ENCODE data around the gene ELMO3.

Gene ELMO3

DNA sequence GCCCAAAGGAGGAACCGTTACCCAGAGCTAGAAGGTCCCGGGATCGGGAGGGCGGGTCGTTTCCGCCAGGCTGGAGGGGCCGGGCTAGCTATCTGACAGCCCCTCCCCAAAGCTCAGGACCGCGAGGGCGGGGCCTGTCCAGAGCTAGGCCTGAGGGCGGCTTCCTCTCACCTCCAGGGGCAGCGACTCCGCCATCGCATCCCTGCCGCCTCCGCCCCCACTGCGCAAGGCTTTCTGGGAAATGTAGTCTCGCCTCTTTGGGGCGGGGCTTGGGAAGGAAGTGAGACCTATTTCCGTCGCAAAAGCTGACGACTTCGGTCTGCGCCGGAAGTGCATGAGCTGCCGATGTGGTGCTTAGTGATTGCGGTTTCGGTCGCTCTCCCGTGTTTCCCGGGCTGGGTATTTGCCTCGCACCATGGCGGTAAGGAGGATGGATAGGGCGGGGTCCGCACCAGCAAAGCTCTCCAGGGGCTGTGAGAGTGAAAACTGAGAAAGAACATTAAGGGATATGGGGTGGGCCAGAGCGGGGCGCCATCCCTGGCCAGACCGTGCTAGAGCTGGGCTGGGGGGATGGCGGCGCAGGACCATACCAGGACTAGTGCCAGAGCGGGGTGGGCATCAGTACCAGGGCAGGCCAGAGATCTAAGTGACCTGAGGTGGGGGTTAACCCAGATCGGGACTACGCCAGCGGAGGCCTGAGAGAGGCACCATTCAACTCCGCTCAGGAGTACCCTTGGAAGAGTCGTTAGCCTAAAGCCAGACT lies 28.1 kb downstream of the ELMO3 start, which contains the start of gene TMEM208:
Gene TMEM208 (plus strand): TSS at position 327 of the 763 bp plus-strand sequence. CDS start 89 bp downstream, at position 416.
- H3K4me1 Mint-ChIP-seq = peaks cover 33% of the 10 kb centered on the region
- H3K9me3 Mint-ChIP-seq = no peaks in the 10 kb centered on the region
- H3K27me3 Mint-ChIP-seq = peaks cover 3% of the 10 kb centered on the region
- peak within 1 kb of the TSS; percentile 100 for H3K27ac Mint-ChIP-seq
- H3K36me3 Mint-ChIP-seq (ENCODE audit: low read depth) = peaks cover 33% of the 10 kb centered on the region
- DNase-seq (peak; percentile 99), ATAC-seq (peak; percentile 92)
- H3K4me3 Mint-ChIP-seq = peak within 1 kb of the TSS; percentile 100

DNA sequence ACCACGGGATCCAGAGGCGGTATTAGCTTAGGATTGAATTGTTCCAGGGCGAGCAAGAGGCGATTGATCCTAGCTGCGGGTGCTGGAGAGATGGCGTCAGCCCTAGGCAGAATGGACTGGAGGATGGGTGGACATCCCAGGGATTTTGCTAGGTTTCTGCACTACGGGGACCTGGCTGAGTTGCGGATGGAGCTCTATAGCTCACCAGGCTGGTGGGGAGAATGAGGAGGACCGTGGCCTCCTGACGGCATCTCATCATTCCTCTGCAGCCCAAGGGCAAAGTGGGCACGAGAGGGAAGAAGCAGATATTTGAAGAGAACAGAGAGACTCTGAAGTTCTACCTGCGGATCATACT lies 28.6 kb downstream of the ELMO3 start:
- Mint-ChIP-seq H3K27ac (peak overlapping the region; percentile 100), H3K4me3 (peak overlapping the region; percentile 100), H3K36me3 (ENCODE audit: low read depth) (peaks cover 36% of the 10 kb centered on the region), H3K27me3 (peaks cover 3% of the 10 kb centered on the region), H3K9me3 (no peaks in the 10 kb centered on the region), H3K4me1 (peaks cover 33% of the 10 kb centered on the region)
- ATAC-seq = no peak
- no peak for DNase-seq

DNA sequence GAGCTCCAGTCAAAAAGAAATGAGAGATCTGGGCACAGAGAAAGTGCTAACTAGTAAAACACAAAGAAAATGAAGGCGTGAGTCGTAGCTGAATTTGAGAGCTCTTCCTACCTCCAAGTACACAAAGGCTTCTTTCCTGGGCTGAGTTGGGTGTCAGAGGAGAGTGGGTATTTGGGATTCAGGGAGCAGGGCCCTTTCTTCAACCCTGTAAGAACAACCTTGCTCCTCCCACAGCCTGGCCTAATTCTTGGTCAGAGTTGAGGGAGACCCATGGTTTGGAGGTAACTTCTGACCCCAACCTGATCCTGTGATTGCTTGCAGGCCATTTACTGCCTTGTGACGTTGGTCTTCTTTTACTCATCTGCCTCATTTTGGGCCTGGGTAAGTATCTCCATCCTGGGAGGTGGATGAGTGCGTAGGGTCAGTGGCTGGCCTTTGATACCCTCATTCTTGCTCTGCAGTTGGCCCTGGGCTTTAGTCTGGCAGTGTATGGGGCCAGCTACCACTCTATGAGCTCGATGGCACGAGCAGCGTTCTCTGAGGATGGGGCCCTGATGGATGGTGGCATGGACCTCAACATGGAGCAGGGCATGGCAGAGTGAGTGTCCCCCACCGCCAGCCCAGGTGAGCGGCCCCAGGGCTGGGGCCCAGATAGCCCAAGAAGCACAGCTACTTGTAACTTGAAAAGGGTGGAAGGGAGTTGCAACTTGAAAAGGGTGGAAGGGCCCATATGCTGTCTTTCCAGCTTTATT lies 29.3 kb downstream of the ELMO3 start:
- H3K4me3 Mint-ChIP-seq = peak overlapping the region; percentile 100
- peaks cover 39% of the 10 kb centered on the region for H3K36me3 Mint-ChIP-seq (ENCODE audit: low read depth)
- H3K27ac Mint-ChIP-seq = peak overlapping the region; percentile 100
- H3K4me1 Mint-ChIP-seq = peaks cover 33% of the 10 kb centered on the region
- ATAC-seq (no peak), DNase-seq (no peak)
- H3K9me3 Mint-ChIP-seq = no peaks in the 10 kb centered on the region
- peaks cover 3% of the 10 kb centered on the region for H3K27me3 Mint-ChIP-seq

DNA sequence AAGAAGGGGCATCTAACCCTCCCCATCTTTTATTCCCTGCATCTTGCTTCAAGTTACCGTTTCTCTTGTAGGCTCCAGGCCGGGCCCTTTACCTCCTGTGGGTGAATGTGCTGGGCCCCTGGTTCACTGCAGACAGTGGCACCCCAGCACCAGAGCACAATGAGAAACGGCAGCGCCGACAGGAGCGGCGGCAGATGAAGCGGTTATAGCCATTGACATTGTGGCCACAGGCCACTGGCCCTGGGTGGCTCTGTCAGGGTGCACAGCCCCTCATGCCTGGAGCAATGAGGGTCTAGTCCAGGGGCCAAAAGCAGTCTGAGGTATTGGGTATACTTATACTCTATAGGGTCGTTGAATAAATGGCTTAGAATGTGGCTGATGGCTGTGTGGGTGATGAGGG lies 30.0 kb downstream of the ELMO3 start:
- DNase-seq (no peak), ATAC-seq (no peak)
- H3K4me1 Mint-ChIP-seq = peaks cover 33% of the 10 kb centered on the region
- no peaks in the 10 kb centered on the region for H3K9me3 Mint-ChIP-seq
- peaks cover 43% of the 10 kb centered on the region for H3K36me3 Mint-ChIP-seq (ENCODE audit: low read depth)
- H3K27me3 Mint-ChIP-seq = peaks cover 3% of the 10 kb centered on the region
- peak overlapping the region; percentile 100 for H3K4me3 Mint-ChIP-seq
- no peak overlapping the region for H3K27ac Mint-ChIP-seq

DNA sequence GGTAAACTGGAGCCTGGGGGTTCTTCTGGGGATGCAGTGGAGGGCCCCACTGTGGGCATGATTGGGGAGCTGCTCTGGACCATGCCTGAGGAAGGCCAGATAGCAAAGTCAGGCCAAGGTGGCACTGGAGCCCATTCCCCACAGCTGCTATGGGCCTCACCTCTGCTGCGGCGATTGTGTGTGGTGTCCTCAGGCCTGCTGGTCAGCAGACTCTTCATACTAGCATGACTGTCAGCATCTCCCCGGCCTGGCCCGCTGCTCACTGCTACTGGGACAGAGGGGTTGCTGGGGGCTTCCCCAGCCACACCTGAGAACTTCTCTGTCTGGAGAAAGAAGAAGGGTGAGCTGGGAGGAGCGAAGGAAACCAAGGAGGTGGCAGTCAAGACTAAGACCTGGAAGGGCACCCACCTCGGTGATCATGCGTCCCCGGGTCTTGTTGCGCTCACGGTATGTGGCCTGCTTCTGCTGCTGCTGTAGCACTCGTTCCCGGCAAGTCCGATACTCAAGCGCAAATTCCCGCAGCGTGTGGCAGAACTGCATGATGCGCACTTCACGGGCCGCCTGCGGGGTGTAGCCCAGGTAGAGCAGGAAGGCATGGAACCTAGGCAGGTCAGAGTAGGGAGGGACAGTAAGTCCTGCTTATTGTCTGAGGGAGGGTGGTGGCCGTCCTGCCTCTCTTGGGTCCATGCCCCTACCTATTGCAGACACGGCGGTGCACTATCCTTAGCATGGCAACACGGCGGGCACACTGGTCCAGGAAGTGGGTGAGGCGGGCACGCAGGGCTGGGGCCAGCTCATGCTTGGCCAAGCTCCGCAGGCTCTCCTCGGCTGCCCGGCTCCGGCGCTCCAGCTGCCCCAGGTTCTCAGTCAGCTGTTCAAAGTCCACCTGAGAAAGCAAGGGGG lies 31.2 kb downstream of the ELMO3 start:
- DNase-seq (no peak), ATAC-seq (no peak)
- peaks cover 30% of the 10 kb centered on the region for H3K4me1 Mint-ChIP-seq
- H3K9me3 Mint-ChIP-seq = no peaks in the 10 kb centered on the region
- peaks cover 47% of the 10 kb centered on the region for H3K36me3 Mint-ChIP-seq (ENCODE audit: low read depth)
- H3K27me3 Mint-ChIP-seq = peaks cover 3% of the 10 kb centered on the region
- peak overlapping the region; percentile 6 for H3K4me3 Mint-ChIP-seq
- no peak overlapping the region for H3K27ac Mint-ChIP-seq

DNA sequence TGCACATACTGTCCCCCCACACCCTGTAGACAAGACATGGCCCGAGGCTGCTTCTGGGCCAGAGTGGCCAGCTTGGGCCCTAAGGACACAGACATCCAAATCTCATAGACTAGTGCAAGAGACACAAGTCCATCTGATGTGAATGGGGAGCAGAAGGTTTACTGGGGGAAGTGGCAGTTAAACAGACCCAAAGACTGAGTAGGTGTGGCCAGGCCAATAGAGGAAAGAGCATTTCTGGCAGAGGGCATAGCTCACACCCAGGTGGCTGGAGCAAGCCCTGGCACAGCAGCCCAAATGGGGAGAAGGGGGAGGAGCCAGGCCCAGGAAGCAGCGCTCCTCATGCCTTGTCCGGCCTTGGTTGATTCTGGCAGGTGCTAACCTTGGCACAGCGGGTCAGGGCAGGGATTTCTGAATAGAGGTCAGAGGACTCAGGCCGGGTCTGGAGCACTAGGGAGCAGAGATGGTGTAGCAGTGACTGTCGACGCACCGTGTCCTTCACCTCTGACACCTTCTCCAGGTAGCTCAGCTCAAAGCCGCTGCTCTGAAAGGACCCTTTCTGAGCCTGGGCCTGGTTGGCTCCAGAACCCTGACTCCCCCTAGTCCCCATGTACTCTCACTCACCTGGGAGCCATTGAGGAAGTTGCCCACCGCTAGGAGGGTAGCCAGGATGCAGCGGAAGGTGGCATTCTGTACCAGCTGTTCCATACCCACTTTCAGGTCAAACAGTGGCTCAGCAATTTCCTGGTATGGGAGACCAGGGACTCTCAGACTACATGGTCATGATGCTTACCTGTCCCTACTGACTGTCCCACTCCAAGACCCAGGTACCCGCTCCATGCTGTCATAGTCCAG lies 32.1 kb downstream of the ELMO3 start:
- Mint-ChIP-seq H3K9me3 (no peaks in the 10 kb centered on the region), H3K27me3 (peaks cover 3% of the 10 kb centered on the region), H3K36me3 (ENCODE audit: low read depth) (peaks cover 49% of the 10 kb centered on the region), H3K27ac (peak overlapping the region; percentile 29), H3K4me1 (peaks cover 23% of the 10 kb centered on the region), H3K4me3 (no peak overlapping the region)
- no peak for DNase-seq
- no peak for ATAC-seq

DNA sequence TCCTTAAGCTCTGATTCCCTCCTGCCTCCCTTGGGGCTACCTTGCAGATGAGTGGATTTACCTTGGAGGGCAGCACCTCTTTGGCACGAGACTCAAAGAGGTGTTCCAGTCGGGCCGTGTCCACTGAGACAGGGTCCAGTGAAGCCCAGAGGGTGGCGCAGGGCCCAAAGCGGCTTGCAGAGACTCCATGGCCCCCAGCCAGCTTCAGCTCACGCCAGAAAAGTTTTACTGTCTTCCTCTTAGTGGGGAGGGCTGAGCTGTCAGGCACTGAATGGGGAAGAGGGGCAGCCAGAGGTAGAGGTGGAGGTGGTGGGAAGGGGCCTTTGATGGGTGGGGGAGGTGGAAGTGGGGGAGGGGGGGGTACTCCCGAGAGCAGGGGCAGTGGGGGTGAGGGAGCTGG lies 34.7 kb downstream of the ELMO3 start:
- ATAC-seq (no peak), DNase-seq (no peak)
- Mint-ChIP-seq H3K27me3 (no peaks in the 10 kb centered on the region), H3K27ac (no peak overlapping the region), H3K9me3 (no peaks in the 10 kb centered on the region), H3K36me3 (ENCODE audit: low read depth) (peaks cover 62% of the 10 kb centered on the region), H3K4me3 (no peak overlapping the region), H3K4me1 (peaks cover 5% of the 10 kb centered on the region)

DNA sequence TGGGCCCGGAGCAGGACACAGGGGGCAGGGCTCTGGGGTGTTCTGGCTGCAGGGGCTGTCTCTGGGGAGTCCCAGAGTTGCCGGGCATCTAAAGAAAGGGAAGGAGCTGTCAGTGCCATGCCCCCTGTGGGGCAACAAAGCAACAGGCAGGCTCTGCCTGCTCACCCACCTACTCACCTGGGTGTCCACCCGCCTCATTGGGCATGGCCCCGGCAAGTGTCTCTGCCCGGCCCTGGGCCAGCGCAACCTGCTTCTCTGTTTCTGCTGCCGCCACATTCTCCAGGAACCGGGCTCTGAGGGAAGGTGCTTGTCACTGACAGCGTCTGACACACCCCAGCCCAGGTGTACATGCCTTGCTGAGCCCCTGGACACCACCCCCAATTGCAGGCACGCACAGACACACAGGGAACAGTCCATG lies 35.3 kb downstream of the ELMO3 start:
- no peak overlapping the region for H3K4me3 Mint-ChIP-seq
- no peaks in the 10 kb centered on the region for H3K9me3 Mint-ChIP-seq
- DNase-seq (no peak), ATAC-seq (no peak)
- no peaks in the 10 kb centered on the region for H3K27me3 Mint-ChIP-seq
- H3K27ac Mint-ChIP-seq = no peak overlapping the region
- peaks cover 61% of the 10 kb centered on the region for H3K36me3 Mint-ChIP-seq (ENCODE audit: low read depth)
- peaks cover 5% of the 10 kb centered on the region for H3K4me1 Mint-ChIP-seq

DNA sequence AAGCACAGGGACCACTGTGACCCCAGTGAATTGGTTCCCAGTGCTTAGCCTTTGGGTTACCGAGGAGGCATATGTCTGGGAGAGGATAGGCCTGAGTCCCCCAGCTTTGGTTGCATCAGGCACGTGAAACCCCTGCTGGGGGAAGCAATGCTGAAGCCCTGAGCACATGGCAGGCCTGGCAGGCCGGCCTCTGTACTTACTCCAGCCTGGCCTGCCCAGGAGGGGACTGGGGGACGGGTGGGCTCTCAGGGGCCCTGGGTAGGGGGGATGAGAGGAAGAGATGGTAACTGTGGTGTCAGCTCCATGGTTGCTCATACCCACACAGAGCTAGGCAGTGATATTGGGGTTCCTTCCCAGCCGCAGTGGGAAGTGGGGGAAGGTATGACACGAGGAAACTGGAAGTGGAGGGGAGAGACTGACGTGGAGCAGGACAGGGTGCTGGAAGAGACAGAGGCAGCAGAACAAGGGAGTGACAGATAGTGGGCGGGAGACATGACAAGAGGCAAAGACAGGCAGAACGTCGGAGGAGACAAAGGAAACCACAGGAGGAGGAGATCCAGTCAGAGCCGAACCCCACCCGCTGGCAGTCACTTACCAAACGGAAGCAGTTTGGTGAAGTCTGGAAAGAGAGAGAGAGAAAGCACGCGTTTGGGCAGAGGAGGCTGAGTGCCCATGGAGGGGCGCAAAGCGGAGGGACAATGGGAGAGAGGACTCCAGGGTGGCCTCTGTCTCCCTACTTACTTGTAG lies 37.1 kb downstream of the ELMO3 start:
- no peaks in the 10 kb centered on the region for H3K9me3 Mint-ChIP-seq
- H3K27ac Mint-ChIP-seq = peak overlapping the region; percentile 75
- no peak for DNase-seq
- H3K36me3 Mint-ChIP-seq (ENCODE audit: low read depth) = peaks cover 50% of the 10 kb centered on the region
- peak; percentile 18 for ATAC-seq
- H3K4me1 Mint-ChIP-seq = peaks cover 6% of the 10 kb centered on the region
- no peaks in the 10 kb centered on the region for H3K27me3 Mint-ChIP-seq
- H3K4me3 Mint-ChIP-seq = no peak overlapping the region

DNA sequence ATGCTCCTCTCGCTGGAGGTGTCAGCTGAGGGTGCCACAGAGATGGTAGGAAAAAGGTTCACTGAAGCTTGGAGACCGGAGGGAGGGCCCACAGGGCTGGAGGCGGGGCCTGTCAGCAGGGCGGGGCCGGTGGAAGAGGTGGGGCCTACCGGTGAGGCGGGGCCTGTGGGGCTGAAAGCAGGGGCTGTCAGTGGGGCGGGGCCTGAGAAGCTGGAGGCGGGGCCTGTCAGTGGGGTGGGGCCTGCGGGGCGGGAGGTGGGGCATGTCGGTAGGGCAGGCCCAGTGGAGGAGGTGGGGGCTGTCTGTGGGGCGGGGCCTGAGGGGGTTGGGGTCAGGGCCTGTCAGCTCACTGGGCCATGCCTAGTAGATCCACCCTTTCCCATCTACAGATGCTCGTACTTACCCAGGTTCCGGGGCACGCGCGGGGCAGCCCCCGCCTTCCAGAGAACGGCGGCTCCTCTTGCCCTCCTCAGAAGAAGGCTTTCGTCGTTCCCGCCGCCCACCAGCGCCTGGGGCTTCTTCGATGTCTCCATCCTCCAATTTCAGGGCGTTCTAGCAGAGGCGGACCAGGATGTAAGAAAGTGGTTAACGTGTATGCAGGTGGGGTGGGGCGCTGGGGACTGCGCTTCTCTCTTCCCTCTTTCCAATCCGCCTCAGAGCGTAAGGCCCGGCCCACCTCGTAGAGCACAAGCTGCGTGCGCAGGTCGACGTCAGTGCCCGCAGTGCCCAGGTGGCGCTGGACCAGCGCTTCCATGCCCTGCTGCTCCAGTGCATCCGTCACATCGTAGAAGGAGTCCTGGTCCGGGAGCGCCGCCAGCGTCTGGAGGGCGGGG lies 37.8 kb downstream of the ELMO3 start:
- no peaks in the 10 kb centered on the region for H3K27me3 Mint-ChIP-seq
- DNase-seq (peak; percentile 87), ATAC-seq (peak; percentile 75)
- H3K36me3 Mint-ChIP-seq (ENCODE audit: low read depth) = peaks cover 45% of the 10 kb centered on the region
- no peak overlapping the region for H3K4me3 Mint-ChIP-seq
- peak overlapping the region; percentile 75 for H3K27ac Mint-ChIP-seq
- no peaks in the 10 kb centered on the region for H3K9me3 Mint-ChIP-seq
- peaks cover 14% of the 10 kb centered on the region for H3K4me1 Mint-ChIP-seq

DNA sequence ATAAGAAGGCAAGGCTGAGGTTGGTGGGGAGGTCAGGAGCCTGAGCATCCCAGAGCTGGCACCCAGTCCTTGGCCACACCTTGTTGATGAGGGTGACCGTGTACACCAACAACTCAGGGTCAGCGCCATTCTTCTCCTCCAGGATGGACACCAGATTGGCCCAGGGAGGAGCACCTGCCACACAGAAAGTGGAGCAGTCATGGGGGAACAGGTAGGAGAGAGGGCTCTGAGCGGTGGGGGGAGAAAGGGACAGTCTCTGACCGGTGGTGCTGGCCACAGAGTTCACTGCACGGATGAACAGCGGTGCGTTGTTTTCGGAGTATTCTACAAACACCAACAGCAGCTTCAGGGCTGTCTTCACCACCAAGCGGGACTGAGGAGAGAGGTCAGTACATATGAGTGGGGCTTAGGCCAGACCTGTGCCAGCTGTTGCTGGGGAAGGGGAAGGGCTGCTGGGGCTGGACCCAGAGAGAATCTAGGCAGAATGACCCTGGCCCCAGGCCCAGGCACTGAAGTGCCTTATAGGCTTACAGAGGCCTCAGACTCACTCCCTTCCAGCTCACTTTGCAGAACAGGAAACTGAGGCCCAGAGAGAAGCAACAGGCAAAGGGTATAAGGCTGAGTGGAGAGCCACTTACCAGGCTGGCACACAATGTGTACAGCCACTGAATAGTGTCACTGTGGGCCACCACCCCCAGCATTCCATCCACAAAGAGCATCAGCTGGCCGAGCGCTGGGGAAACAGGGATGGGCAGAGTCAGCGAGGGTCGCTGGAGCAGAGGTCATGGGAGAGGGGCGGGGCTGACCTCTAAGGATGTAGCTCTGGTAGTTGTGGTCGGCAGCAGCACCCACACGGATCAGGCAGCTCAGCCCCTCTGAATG lies 38.7 kb downstream of the ELMO3 start:
- no peak for ATAC-seq
- Mint-ChIP-seq H3K9me3 (no peaks in the 10 kb centered on the region), H3K27ac (no peak overlapping the region), H3K27me3 (no peaks in the 10 kb centered on the region), H3K36me3 (ENCODE audit: low read depth) (peaks cover 42% of the 10 kb centered on the region), H3K4me1 (peaks cover 21% of the 10 kb centered on the region), H3K4me3 (no peak overlapping the region)
- no peak for DNase-seq

DNA sequence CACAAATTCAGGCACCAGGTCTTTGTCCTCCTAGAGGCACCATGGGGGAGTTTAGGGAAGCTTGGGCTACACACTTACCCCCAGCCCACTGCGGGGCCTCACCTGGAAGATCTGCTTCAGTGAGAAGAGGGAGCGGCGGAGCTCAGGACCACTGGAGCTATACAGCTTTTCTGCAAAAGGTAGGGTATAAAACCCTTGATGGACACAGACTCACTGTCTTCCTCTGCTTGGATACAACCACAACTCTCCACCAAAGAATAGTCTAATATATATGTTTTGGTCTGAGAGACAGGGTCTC lies 39.3 kb downstream of the ELMO3 start:
- Mint-ChIP-seq H3K9me3 (no peaks in the 10 kb centered on the region), H3K4me3 (no peak overlapping the region), H3K4me1 (peaks cover 25% of the 10 kb centered on the region), H3K27me3 (no peaks in the 10 kb centered on the region), H3K27ac (no peak overlapping the region), H3K36me3 (ENCODE audit: low read depth) (peaks cover 40% of the 10 kb centered on the region)
- ATAC-seq (no peak), DNase-seq (no peak)

All from activated naive CD8-positive, alpha-beta T cell treated with anti-CD3 and anti-CD28 coated beads, Interleukin-2, amount 50 U/mL, for 24 hours (primary cell).